Astrocyte (in vitro differentiated cells and primary cell): Measurements from ENCODE around the gene PLXNB1. TPM values are rescaled to one million over a fixed set of nuclear protein-coding genes. Genes with fewer than 3 reads are reported as not detected.

Experiments
- DNase-seq: peaks from one replicate; pipeline ENCODE4 v3.0.0-alpha.2; 2010; ENCODE audit warnings: low read depth
- FAIRE-seq: peaks from 2 replicates; lab custom pipeline; 2011; peaks lifted over from hg19 to GRCh38; lab: Jason Lieb, UNC
- H2AFZ ChIP-seq: 2 replicates; pipeline ENCODE4 v1.6.0; 2012; ENCODE audit warnings: low read depth, low read length, inconsistent platforms
- H3K27ac ChIP-seq: 2 replicates; pipeline ENCODE4 v1.5.1; 2011; ENCODE audit warnings: low read depth, low read length, inconsistent platforms
- H3K27me3 ChIP-seq: 2 replicates; pipeline ENCODE4 v1.6.0; 2011; ENCODE audit warnings: low read length, inconsistent platforms; ENCODE audit not compliant: insufficient read depth
- H3K36me3 ChIP-seq: 2 replicates; pipeline ENCODE4 v1.5.1; 2011; ENCODE audit warnings: low read length, inconsistent platforms; ENCODE audit not compliant: insufficient read depth
- H3K4me1 ChIP-seq: 2 replicates; pipeline ENCODE4 v1.5.1; 2011; ENCODE audit warnings: low read length, inconsistent platforms; ENCODE audit not compliant: insufficient read depth
- H3K4me2 ChIP-seq: 2 replicates; pipeline ENCODE4 v1.6.0; 2012; ENCODE audit warnings: low read length, inconsistent platforms
- H3K4me3 ChIP-seq: 2 replicates; pipeline ENCODE4 v1.5.1; 2011; ENCODE audit warnings: low read depth, mild to moderate bottlenecking, low read length, inconsistent platforms; ENCODE audit not compliant: insufficient read depth
- H3K79me2 ChIP-seq: 2 replicates; pipeline ENCODE4 v1.6.0; 2012; ENCODE audit warnings: mild to moderate bottlenecking, low read length, inconsistent platforms; ENCODE audit not compliant: insufficient read depth
- H3K9ac ChIP-seq: 2 replicates; pipeline ENCODE4 v1.6.0; 2012; ENCODE audit warnings: mild to moderate bottlenecking, low read length, inconsistent platforms
- H3K9me3 ChIP-seq: 2 replicates; pipeline ENCODE4 v1.5.1; 2012; ENCODE audit warnings: low read depth, mild to moderate bottlenecking, low read length, inconsistent platforms; ENCODE audit not compliant: insufficient read depth
- H4K20me1 ChIP-seq: 2 replicates; pipeline ENCODE4 v1.6.0; 2012; ENCODE audit warnings: low read length, inconsistent platforms; ENCODE audit not compliant: insufficient read depth
- H3K27ac Mint-ChIP-seq: one replicate; pipeline ENCODE4 v1.8.0; 2021; ENCODE audit warnings: mild to moderate bottlenecking, mixed read lengths; ENCODE audit not compliant: unreplicated experiment
- H3K27me3 Mint-ChIP-seq: one replicate; pipeline ENCODE4 v1.8.0; 2021; ENCODE audit warnings: low read depth, mixed read lengths; ENCODE audit not compliant: unreplicated experiment
- H3K36me3 Mint-ChIP-seq: one replicate; pipeline ENCODE4 v1.8.0; 2021; ENCODE audit warnings: low read depth, mixed read lengths; ENCODE audit not compliant: unreplicated experiment
- H3K4me1 Mint-ChIP-seq: one replicate; pipeline ENCODE4 v1.8.0; 2021; ENCODE audit warnings: low read depth, mixed read lengths; ENCODE audit not compliant: unreplicated experiment
- H3K4me3 Mint-ChIP-seq: one replicate; pipeline ENCODE4 v1.8.0; 2021; ENCODE audit warnings: mild to moderate bottlenecking, moderate library complexity, mixed read lengths; ENCODE audit not compliant: unreplicated experiment
- H3K9me3 Mint-ChIP-seq: one replicate; pipeline ENCODE4 v1.8.0; 2021; ENCODE audit warnings: mild to moderate bottlenecking, mixed read lengths; ENCODE audit not compliant: unreplicated experiment
- EZH2 ChIP-seq: IDR thresholded peaks from 2 replicates; pipeline ENCODE4 v1.6.1; 2012; ENCODE audit warnings: mild to moderate bottlenecking, low read length, inconsistent platforms; ENCODE audit not compliant: insufficient read depth
- total RNA-seq: library from RNA; stranded (reverse); gene quantifications from 2 replicates; pipeline ENCODE4 v1.2.1, GENCODE V29; 2021
- TF ChIP-seq, protein P1 (sequence below): IDR thresholded peaks from 2 replicates; pipeline ENCODE4 v1.5.1; 2011; ENCODE audit warnings: low read depth, mild to moderate bottlenecking, inconsistent platforms, low read length, moderate library complexity; ENCODE audit not compliant: insufficient read depth

PLXNB1 gene
- total RNA-seq, 1 donor from 2014 or later: 59.2 TPM

GRCh38 chr3:48404440-48405342 is 25.2 kb downstream of the PLXNB1 start:
- Mint-ChIP-seq H3K27me3 (no peaks in the 10 kb centered on the region), H3K36me3 (peaks cover 33% of the 10 kb centered on the region), H3K4me3 (no peak overlapping the region), H3K9me3 (no peaks in the 10 kb centered on the region), H3K27ac (no peak overlapping the region), H3K4me1 (peaks cover 8% of the 10 kb centered on the region)
- no peaks in the 10 kb centered on the region for H3K9me3 ChIP-seq
- H4K20me1 ChIP-seq: no peaks in the 10 kb centered on the region
- no peak overlapping the region for H2AFZ ChIP-seq
- H3K79me2 ChIP-seq: no peaks in the 10 kb centered on the region
- H3K4me2 ChIP-seq: no peak overlapping the region
- TF ChIP-seq, protein P1, sequence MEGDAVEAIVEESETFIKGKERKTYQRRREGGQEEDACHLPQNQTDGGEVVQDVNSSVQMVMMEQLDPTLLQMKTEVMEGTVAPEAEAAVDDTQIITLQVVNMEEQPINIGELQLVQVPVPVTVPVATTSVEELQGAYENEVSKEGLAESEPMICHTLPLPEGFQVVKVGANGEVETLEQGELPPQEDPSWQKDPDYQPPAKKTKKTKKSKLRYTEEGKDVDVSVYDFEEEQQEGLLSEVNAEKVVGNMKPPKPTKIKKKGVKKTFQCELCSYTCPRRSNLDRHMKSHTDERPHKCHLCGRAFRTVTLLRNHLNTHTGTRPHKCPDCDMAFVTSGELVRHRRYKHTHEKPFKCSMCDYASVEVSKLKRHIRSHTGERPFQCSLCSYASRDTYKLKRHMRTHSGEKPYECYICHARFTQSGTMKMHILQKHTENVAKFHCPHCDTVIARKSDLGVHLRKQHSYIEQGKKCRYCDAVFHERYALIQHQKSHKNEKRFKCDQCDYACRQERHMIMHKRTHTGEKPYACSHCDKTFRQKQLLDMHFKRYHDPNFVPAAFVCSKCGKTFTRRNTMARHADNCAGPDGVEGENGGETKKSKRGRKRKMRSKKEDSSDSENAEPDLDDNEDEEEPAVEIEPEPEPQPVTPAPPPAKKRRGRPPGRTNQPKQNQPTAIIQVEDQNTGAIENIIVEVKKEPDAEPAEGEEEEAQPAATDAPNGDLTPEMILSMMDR: no peak
- TF ChIP-seq EZH2: no peak
- peaks cover 4% of the 10 kb centered on the region for H3K36me3 ChIP-seq
- H3K4me1 ChIP-seq: peaks cover 8% of the 10 kb centered on the region
- DNase-seq (no peak), FAIRE-seq (no peak)
- no peaks in the 10 kb centered on the region for H3K27me3 ChIP-seq
- no peak overlapping the region for H3K9ac ChIP-seq
- H3K27ac ChIP-seq: no peak overlapping the region
- no peak overlapping the region for H3K4me3 ChIP-seq

GRCh38 chr3:48403533-48404439 is 26.1 kb downstream of the PLXNB1 start:
- H3K27me3 ChIP-seq: no peaks in the 10 kb centered on the region
- Mint-ChIP-seq H3K36me3 (peaks cover 28% of the 10 kb centered on the region), H3K27me3 (peaks cover 3% of the 10 kb centered on the region), H3K27ac (no peak overlapping the region), H3K4me3 (no peak overlapping the region), H3K4me1 (peaks cover 8% of the 10 kb centered on the region), H3K9me3 (no peaks in the 10 kb centered on the region)
- no peak overlapping the region for H3K4me3 ChIP-seq
- no peaks in the 10 kb centered on the region for H4K20me1 ChIP-seq
- H3K4me1 ChIP-seq: peaks cover 8% of the 10 kb centered on the region
- H3K9ac ChIP-seq: no peak overlapping the region
- no peak for DNase-seq
- peaks cover 4% of the 10 kb centered on the region for H3K36me3 ChIP-seq
- H3K9me3 ChIP-seq: no peaks in the 10 kb centered on the region
- H3K79me2 ChIP-seq: no peaks in the 10 kb centered on the region
- no peak overlapping the region for H2AFZ ChIP-seq
- no peak overlapping the region for H3K4me2 ChIP-seq
- TF ChIP-seq, protein P1: no peak
- TF ChIP-seq EZH2: no peak
- FAIRE-seq: no peak
- H3K27ac ChIP-seq: no peak overlapping the region
